ENCODE measurements around the gene MYBPH. TPM values are rescaled to one million over a fixed set of nuclear protein-coding genes. Genes with fewer than 3 reads are reported as not detected.

The MYBPH gene
- total RNA-seq, 4 donors from 2014 or later, result not detected

DNA sequence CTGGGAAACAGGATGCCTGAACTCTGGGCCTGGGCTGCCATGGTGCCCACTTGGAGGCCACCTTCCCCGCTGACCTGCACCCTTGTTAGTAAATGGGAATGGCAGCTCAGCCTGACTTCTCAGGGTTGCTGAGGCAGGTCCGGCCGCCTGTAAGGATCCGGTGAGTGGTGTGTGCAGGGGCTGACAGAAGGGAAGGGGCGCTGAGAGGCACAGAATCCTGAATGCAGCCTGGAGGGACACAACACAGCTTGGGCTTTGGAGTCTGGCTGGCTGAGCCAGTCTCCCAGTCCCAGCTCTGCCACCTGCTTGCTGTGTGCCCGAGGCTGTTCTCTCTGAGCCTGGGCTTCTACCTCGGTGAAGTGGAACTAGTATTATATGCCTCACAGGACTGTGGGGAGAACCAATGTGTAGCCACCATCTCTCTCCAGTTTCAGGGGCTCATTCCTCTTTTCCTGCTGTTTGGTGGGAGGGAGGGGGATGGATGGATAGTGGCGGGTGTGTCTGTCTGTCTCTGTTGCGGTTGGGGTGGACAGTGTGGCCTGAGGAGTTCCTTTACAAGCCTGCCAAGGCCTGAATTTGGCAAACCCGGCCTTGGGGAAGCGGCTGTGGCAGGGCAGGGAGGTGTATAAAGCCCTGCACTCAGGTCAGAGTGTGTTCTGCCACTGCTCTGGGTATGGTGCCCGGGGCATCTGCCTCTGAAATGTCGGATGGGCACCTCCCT, 30.1 kb downstream of the MYBPH start:
- TF ChIP-seq, protein P1, sequence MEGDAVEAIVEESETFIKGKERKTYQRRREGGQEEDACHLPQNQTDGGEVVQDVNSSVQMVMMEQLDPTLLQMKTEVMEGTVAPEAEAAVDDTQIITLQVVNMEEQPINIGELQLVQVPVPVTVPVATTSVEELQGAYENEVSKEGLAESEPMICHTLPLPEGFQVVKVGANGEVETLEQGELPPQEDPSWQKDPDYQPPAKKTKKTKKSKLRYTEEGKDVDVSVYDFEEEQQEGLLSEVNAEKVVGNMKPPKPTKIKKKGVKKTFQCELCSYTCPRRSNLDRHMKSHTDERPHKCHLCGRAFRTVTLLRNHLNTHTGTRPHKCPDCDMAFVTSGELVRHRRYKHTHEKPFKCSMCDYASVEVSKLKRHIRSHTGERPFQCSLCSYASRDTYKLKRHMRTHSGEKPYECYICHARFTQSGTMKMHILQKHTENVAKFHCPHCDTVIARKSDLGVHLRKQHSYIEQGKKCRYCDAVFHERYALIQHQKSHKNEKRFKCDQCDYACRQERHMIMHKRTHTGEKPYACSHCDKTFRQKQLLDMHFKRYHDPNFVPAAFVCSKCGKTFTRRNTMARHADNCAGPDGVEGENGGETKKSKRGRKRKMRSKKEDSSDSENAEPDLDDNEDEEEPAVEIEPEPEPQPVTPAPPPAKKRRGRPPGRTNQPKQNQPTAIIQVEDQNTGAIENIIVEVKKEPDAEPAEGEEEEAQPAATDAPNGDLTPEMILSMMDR (IDR thresholded peaks at IDR 0.05; ENCODE audit: low read depth), result no peak

DNA sequence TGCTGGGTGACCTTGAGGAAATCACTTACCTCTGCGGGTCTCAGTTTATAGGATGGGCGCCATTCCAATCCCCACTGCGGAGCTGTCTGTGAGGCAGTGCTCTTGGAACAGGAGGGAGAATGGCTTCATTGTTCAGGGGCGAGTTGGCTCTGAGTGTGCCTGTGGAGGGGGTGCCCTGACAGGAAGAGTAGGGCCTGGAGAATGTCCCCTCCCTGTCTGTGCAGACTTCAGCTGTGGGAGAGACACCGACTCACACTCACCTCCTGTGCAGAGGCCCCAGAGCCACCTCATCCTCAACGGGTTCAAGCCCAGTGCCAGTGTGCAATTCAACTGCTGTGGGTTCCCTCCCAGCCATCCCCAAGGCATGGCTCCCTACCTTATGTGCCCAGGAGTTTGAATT, 31.0 kb downstream of the MYBPH start:
- TF ChIP-seq, protein P1 (IDR thresholded peaks at IDR 0.05; ENCODE audit: low read depth), result no peak

DNA sequence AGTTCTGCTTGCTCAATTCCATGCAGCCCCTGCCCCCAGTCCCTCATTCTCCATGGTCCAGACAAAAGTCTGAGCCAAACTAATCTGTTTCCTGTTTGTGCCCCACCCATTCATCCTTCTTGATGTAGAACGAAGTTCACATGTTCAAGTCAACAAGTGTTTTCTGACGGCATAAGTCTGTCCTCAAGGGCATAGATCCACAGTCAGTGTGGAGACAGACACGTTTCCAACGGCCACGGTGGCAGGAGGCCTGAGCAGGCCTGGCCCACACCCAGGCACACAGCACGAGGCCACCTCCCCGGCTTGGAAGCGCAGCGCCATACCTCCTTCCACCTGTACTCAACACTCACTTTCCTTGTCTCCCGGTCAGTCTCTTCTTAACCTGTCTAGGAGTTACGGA, 32.0 kb downstream of the MYBPH start:
- TF ChIP-seq, protein P1 (IDR thresholded peaks at IDR 0.05; ENCODE audit: low read depth), result no peak

DNA sequence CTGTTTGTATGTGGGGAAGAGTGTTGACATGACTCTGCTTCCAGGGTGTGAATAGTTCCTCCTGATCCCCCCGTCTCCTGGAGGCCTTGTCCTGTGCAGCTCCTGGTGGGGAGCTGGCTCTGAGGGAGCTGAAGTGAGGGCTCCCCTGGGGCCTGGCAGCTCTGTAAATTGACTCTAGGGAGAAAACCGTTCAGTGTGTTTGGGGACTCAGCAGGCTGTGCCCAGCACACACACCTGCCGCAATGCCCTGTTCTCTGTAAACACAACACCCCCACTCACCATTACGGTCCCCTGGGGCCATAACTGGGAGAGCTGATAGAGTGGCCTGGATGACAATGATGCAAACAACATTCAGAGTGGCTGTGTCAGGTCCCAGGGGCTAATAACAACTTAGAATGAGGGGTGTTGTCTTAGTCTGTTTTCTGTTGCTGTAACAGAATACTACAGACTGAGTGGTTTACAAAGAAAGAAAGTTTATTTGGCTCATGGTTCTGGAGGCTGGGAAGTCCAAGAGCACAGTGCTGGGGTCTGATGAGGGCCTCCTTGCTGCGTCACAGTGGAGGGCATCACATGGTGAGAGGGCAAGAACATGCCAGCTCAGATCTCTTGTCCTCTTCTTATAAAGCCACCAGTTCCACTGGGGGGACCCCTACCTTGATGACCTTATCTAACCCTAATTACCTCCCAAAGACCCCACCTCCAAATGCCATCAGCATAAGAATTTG, 32.8 kb downstream of the MYBPH start:
- TF ChIP-seq, protein P1 (IDR thresholded peaks at IDR 0.05; ENCODE audit: low read depth), result no peak

DNA sequence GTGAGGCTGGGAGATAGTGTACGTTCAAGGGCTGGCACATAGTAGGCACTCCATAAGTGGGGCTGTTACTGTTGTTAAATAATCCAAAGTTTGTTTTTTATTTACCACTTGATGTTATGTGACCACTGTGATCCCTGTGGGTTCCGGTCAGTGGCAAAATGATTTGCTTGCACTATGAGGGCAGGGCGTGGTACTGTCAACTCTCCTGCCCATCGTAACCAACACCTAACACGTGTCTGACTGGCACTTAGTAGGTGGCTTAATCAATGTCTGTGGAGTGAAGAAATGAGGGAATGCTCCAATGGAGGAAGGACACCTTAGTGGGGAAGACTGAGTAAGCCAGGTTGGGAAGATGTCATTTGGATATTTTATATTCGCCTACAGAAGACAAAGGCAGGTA, 33.5 kb downstream of the MYBPH start:
- TF ChIP-seq, protein P1 (IDR thresholded peaks at IDR 0.05; ENCODE audit: low read depth), result no peak

DNA sequence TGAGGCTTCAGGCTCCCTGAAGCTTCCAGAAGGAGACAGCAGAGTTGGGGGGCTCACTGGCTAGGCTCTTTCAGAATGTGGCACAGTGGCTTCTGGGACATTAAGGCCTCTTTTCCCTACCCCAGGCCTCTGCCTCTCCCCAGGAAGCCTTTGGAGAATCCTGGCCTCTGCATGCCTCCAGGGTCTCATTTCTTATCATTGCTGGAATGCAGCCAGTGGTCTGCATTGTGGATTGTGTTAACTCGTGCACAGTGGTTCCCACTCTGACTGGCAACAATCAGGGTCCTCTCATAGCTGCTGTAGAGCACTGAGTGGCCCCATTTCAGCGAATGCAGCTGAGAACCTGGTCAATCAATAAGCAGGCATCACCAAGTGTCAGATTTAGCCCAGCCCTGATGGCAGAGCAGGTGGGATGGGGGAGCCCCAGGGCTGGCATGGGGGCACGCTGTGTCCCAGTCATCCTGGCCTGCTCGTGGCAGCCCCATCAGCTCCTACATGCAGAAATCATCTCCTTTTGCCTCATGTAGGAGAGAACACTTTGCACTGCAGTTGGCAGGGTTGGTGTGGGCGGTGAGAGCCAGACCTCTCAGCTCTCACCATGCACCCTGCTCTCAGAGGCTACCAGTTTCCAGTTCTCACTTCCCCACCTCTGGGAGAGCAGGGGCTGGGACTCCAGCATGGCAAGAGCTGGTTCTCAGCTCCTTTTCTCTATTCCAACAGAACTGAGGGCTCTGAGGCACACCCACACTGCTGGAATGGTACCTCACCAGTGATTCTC, 34.7 kb downstream of the MYBPH start:
- TF ChIP-seq, protein P1 (IDR thresholded peaks at IDR 0.05; ENCODE audit: low read depth), result no peak

DNA sequence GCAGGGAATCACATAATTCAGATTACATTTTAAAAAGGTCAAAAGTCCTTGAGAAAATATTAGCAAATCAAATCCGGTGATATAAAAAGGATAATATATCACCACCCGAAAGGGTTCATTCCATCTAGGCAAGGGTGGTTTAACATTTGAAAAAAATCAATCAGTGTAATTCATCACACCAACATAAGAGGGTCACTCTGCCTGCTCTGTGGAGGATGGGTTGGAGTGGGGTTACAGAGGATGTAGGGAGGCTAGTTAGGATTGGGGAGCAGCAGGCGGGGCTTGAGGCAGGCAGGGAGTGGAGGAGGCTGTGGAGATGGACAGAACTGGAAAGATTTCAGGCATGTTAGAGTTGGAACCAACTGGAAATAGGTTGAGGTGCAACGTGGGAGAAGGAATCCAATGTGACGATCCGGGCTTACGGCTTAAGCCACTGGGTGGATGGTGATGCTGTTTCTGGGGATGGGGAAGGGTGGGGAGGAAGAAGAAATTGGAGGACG, 35.6 kb downstream of the MYBPH start:
- TF ChIP-seq, protein P1 (IDR thresholded peaks at IDR 0.05; ENCODE audit: low read depth), result no peak

Measured in subcutaneous adipose tissue (tissue), 4 donors.